Activated CD4-positive, CD25-positive, alpha-beta regulatory T cell treated with anti-CD3 and anti-CD28 coated beads, Interleukin-2, amount 50 U/mL, for 24 hours (primary cell): ENCODE results near the gene KLK15.
"Not testable (repeated sequence)": the region's sequence is repeated elsewhere in the genome, so short reads cannot be mapped to it uniquely, and the experiment has no call there.

Source experiments
- ATAC-seq, 2 donors: fragments of 150-1000 bp; cut with Tn5 transposase; one replicate each; pipeline ENCODE4 v1.10.0; 2021; ENCODE audit warnings: mild to moderate bottlenecking in 1 of 2, moderate library complexity in 1 of 2

Gene KLK15

DNA sequence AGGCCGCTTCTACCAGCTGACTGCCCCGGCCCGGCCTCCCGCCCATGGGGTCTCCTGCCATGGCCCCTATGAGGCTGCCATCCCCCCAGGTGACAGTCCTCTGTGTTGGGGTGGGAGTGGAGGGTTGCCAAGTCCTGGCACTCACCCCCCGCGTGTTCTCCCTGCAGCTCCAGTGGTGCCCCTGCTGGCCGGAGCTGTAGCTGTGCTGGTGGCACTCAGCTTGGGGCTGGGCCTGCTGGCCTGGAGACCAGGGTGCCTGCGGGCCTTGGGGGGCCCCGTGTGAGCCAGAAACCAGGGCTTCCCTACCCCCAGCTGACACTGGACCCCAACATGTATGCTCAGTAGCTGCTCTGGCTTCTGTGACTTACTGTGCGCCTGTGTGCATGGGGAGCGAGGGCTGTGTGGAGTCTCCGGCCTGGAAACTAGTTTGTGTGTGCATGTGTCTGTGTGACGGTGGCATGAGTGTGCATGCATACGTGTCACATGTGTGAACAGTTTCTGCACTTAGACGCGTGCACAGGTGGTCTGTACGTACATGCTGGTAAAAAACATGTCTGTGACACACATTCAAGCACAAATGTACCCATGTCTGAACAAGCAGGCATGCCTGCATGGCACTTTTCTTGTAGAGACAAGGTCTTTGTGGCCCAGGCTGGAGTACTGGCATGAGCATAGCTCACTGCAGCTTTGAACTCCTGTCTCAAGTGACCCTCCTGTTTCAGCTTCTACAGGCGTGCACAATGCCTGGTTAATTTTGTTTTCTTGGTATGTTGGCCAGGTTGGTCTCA lies 38.3 kb downstream of the KLK15 start:
- peak; percentile 13 to 24 for ATAC-seq

GRCh38 chr19:50794074-50794875 lies 39.1 kb downstream of the KLK15 start:
- peak; percentile 10 to 14 for ATAC-seq

- no peak for ATAC-seq
Measured at GRCh38 chr19:50793558-50794065, 39.8 kb downstream of the KLK15 start.

GRCh38 chr19:50792272-50793250 lies 40.8 kb downstream of the KLK15 start:
- no peak for ATAC-seq

GRCh38 chr19:50791594-50792271 lies 41.6 kb downstream of the KLK15 start:
- no peak for ATAC-seq

- no peak for ATAC-seq
Measured at GRCh38 chr19:50790922-50791467, 42.4 kb downstream of the KLK15 start.

GRCh38 chr19:50790396-50790795 lies 43.0 kb downstream of the KLK15 start, which contains the start of gene ACP4:
Gene ACP4, plus strand, starts transcription at chr19:50790415. Its CDS starts 0 bp downstream, at chr19:50790415.
- ATAC-seq: no peak

DNA sequence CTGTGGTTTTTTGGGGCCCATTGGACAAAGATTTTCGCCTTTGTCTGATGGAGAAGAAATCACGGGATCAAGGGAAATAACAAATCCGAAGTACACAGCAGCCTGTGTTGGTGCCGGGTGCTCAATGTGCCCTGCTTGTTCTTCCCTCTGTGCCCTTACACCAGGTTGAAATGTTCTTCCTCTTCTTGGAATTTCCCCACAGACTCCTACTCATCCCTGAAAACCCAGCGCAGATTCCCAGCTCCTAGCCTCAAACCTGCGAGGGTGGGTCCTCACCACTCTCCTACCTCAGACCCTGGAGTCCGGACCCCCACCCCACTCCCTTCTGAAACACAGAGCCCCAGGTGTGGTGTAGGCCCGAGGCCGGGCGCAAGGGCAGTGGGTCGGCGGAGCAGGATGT lies 48.0 kb downstream of the KLK15 start:
- ATAC-seq: no peak

- no peak for ATAC-seq
Measured at GRCh38 chr19:50784710-50785109, 48.7 kb downstream of the KLK15 start.

DNA sequence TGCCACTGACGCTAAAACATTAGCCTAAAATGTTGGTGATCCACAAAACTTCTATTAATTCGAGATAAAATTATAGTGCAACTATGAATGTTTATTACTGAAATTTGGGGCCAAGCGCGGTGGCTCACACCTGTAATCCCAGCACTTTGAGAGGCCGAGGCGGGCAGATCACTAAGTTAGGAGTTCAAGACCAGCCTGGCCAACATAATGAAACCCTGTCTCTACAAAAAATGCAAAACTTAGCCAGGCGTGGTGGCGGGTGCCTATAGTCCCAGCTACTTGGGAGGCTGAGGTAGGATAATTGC lies 49.6 kb downstream of the KLK15 start:
- not testable (repeated sequence) for ATAC-seq

- no peak for ATAC-seq
Measured at GRCh38 chr19:50780753-50781435, 52.5 kb downstream of the KLK15 start.

- no peak for ATAC-seq
Measured at GRCh38 chr19:50779504-50780457, 53.6 kb downstream of the KLK15 start.

DNA sequence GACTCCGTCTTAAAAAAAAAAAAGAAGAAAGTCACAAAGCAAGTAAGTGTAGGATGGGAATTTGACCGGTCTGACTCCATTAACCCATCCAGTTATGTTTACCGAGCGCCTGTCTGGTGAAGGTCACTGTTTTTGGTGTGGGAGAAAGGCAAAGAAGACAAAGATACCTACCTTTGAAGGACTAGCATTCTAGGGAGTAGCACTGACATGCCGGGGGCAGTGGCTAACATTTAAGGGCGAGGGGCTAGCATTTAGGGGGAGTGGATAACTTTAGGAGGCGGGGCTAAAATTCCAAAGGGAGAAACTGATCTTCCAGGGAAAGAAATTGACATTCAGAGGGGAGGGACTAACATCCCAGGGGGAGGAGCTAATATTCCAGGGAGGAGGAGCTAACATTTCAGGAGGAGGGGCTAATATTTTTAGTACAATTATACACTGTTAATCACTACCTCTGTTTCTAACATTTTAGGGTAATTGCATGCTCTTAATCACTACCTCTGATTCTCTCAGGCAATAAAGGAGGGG lies 54.4 kb downstream of the KLK15 start:
- no peak for ATAC-seq

DNA sequence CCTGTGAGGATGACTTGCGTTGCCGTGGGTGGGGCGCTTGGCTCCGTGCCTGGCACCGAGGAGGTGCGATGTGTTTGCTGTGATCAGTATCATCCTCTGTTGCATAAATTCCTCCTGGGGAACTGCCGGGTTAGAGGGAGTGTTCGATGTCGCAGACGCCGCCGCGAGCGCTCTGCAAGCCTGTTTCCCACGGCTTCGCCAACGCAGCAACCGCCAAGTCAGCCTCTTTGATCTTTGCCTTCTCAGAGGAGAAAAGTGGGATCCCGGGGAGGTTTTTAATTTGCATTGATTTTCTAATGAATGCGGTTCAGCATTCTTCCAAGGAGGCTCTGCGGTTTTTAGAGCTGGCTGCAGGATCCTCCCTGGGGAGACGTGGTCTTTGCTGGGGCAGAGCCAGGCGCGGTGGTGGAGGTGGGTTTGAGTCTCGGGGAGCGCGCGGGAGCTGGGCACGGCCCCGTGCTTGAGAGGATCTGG lies 55.5 kb downstream of the KLK15 start:
- ATAC-seq: no peak

- no peak for ATAC-seq
Measured at GRCh38 chr19:50777261-50777660, 56.1 kb downstream of the KLK15 start.

- ATAC-seq: no peak
Measured at GRCh38 chr19:50776131-50776530, 57.2 kb downstream of the KLK15 start.
